CD4-positive, alpha-beta T cell treated with Interferon alpha-2 for 1 hour (primary cell): ENCODE data around the gene ADORA1.

Experiments
- DNase-seq, 2 donors: peaks; one replicate each; pipeline ENCODE4 v3.0.0-alpha.2; 2020 to 2022

The ADORA1 gene

GRCh38 chr1:203175237-203175826 is 47.8 kb downstream of the ADORA1 start, which contains the start of gene MYBPH:
Gene MYBPH (minus strand): TSS chr1:203175826. CDS start chr1:203175755, 71 bp downstream.
- no peak for DNase-seq

GRCh38 chr1:203175827-203176241 is 48.3 kb downstream of the ADORA1 start:
- no peak for DNase-seq

DNA sequence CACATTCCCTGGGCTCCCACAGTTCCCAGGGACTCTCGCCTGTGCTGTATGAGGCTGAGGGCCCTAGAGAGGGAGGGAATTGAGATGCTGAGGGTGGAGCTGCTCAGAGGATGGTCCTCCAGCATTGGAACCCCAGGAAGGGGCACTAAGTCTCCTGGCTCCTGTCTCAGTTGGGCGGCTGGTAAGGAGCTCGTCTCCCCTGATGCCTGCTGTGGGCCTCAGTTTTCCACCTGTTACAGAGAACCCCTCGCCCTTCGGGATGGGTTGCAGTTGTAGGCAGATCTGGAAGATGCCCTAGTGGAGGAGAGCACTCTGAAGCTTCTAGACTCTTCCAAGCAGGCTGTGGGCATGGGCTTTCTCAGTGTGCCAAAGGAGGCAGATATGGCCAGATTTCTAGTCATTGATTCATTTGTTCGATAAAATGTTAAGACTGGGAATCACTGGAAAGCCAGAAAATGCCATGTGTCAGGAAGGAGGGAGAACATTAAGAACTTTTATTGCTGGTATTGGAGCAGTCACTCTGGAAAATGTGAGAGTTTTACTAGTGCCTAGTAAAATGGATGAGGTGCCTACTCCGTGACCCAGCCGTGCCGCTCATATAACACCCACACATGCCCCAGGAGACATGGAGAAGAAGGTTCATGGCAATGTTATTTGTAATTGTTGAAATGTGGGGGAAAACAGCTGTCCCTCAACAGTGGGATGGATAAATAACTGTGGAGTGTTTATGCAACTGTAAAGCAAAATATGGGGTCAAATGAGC is 48.9 kb downstream of the ADORA1 start:
- DNase-seq: no peak

- no peak for DNase-seq
Measured at GRCh38 chr1:203177036-203177405, 49.5 kb downstream of the ADORA1 start.

- no peak for DNase-seq
Measured at GRCh38 chr1:203177470-203178039, 50.0 kb downstream of the ADORA1 start.

DNA sequence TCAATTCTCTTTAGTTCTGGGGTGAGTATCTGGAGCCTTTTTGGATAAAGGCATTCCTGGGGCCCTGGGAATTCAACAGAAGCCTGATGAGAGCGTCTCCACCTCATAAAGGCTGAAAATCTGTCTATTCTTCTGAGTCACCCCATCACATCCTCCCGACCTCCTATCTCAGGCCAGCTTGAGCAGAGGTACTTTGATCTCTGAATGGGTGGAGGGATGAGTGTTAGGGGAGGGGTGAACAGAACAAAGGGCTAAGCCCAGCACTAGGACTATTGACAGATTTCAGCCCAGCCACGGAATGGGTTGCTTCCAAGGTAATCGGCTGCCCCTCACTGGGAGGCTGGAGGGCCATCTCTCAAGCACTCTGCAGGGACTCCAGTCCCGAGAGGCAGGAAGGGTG is 50.6 kb downstream of the ADORA1 start:
- DNase-seq: no peak

GRCh38 chr1:203178821-203179666 is 51.5 kb downstream of the ADORA1 start:
- DNase-seq: no peak

GRCh38 chr1:203179667-203180005 is 52.1 kb downstream of the ADORA1 start:
- DNase-seq: no peak

- DNase-seq: no peak
Measured at GRCh38 chr1:203180611-203181330, 53.2 kb downstream of the ADORA1 start.

GRCh38 chr1:203181586-203182386 is 54.3 kb downstream of the ADORA1 start:
- DNase-seq: no peak

- no peak for DNase-seq
Measured at GRCh38 chr1:203182387-203182953, 54.9 kb downstream of the ADORA1 start.

DNA sequence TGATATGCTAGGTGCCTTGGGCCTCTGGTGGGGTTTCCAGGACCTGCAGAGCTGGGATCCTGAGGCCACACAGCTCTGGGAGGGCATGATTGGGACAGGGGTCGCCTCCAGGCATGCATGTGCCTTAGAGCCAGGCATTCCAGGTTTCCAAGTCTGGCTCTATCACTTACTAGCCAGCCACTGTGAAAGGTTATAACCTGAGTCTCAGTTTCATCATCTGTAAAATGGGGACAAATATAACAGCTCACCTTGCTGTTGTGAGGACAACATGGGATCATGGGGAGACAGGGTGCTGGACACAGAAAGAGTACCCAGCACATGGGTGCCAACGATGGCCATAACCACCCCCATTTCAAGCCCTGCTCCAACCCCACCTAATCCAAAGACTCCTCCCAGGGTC is 56.3 kb downstream of the ADORA1 start:
- no peak for DNase-seq

- DNase-seq: no peak
Measured at GRCh38 chr1:203184467-203184866, 56.9 kb downstream of the ADORA1 start.

DNA sequence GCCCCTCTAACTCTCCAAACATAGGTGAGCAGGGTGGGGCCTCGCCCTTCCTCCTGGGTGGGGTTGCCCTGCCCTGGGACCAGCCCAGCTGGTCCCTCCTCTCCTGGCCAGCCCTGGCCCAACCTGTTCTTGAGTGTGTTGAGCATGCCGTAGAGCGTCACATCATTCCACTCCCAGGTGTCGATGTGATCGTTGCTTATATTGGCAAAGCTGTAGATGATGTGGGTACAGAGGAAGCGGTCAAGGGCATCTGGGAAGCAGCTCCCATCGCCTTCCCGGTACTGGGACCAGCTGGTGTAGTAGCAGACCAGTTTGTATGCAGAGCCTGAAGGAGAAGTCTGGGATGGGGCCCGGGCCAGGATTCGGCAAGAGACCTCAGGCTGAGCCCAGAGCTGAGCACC is 57.5 kb downstream of the ADORA1 start:
- DNase-seq: no peak

- DNase-seq: no peak
Measured at GRCh38 chr1:203185585-203185984, 58.1 kb downstream of the ADORA1 start.

DNA sequence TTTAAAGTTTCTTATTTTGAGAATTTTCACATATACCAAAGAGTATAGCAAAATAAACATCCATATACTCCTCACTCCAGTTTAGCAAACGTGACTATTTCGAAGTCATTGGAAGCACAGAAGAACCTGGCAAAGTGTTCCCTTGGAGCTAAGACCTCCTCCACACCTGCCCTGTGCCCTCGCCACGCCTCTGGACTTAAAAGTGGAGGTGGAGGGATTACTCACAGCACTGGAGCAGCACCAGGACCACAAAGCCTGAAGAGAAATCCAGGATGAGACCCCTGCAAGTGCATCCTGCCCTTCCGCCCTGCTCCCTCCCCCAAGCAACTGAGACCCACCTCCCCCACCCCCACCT is 58.5 kb downstream of the ADORA1 start:
- no peak for DNase-seq

DNA sequence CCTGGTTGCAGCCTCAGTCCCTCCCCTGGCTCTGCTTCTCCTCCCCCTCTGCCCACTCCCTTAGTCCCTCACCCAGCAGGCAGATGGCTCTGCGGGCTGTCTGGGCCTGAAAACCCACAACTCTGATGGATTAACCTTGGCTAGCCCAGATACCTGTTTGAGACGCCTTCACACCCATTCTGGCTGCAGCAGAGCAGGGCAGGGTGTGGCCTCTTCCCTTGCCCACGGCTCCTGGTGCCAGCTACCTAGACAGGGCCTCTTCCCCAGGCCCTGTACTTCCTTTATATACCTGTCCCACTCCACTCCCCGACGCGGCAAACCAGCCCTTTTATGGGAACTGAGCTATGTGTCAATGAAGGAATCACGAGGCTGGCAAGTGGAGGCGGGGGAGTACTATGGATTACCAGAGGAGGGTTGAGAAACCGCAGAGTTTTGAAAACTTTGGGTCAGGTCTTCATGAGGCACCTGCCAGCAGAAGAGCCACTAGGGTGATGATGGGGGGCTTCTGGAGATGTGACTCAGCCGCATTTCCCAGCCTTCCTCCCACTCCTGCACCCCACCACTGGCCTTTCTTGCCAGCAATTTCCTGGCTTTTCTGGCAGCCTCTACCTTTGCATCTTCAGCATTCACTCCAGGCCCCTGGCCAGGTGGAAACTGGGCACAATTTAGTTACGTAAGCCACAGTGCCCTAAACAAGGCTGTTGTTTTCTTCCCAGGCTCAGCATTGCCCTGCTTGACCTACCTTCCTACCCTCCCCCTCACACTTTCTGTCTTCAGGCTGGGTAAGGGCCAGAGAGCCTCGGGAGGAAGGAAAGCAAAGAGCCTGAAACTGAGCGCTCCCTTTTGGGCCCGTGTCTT is 59.1 kb downstream of the ADORA1 start, which contains the start of gene CHI3L1:
Gene CHI3L1 (minus strand): TSS at position 259 of the 858 bp plus-strand sequence. CDS start 81 bp downstream, at position 178.
- DNase-seq: no peak

DNA sequence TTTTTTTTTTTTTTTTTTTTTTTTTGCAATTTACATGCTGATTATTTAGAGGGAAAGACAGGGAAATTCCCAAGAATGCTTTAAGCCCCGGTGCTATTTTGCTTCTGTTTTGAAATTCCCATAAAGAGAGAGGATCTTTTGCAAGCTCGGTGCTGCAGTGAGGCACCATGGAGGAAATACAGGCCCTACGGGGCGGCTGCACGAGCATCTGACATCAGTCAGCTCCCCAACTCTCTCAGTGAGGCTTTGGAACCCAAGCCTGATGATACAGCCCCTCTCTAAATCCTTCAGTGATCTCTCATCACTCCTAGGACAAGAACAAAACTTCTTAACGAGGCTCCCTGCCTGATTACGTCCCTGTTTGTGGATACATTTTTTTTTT is 59.8 kb downstream of the ADORA1 start:
- no peak for DNase-seq

GRCh38 chr1:203187689-203188264 is 60.3 kb downstream of the ADORA1 start:
- DNase-seq: no peak

DNA sequence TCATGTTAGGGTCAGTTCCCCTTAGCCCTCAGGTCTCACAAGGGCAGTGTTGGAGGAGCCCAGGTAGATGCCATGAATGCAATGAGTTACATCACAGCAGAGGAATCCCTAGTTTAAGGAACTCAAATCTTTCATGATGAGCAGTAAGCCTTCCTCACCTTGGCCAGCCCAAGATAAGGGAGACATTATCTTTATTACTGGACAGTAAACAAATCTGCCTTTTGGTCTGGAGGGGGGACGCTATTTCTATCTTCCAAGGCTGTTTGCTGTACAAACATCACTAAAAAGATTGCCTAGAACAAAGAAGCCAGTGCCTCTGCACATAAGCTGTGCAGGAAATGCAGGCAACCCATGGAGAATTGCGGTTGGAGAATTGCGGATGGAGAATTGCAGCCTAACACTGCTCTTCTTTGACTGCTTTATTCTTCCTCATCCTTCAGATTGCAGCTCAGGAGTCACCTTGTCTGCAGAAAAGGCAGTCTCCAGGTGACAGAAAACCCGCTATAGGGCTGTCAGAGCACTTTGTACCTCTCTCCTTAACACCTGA is 61.2 kb downstream of the ADORA1 start:
- DNase-seq: no peak
